HEK293T (cell line): ENCODE data around the gene STT3B.

Experiments used
- FOXM1 ChIP-seq: fragments of 450-650 bp; IDR thresholded peaks from 2 replicates; pipeline ENCODE4 v1.6.1; 2017; ENCODE audit warnings: mild to moderate bottlenecking, borderline replicate concordance
- SUZ12 ChIP-seq: fragments of 450-650 bp; IDR thresholded peaks from 2 replicates; pipeline ENCODE4 v1.6.1; 2016; ENCODE audit warnings: mild to moderate bottlenecking
- ZNF384 ChIP-seq: fragments of 450-650 bp; IDR thresholded peaks from 2 replicates; pipeline ENCODE4 v1.6.1; 2016

- TF ChIP-seq SUZ12 (no peak), FOXM1 (no peak), ZNF384 (no peak)
These were observed 131.3 kb downstream of the STT3B start for GRCh38 chr3:31664031-31664430.
